ENCODE measurements around the gene OPA3.
A peak's percentile ranks its signal among the peaks of the same experiment; 100 is the strongest.

Gene OPA3

GRCh38 chr19:45587873-45588272, 3.3 kb upstream of the OPA3 start:
- H4K8ac ChIP-seq (ENCODE audit: low read depth, low read length): peak overlapping the region; percentile 78
- WGBS, 2 donors (ENCODE audit: extremely low coverage in 2 of 2, insufficient read length in 2 of 2, insufficient replicate concordance in 1 of 2): no CpG with 5 or more reads among the region's 4 CpGs
- H3K36me3 ChIP-seq (replicated peaks in 1 of 2; ENCODE audit: control insufficient read depth in 2 of 2, insufficient read depth in 2 of 2, low read length in 2 of 2): no peaks in the 10 kb centered on the region
- peak overlapping the region; percentile 83 for H2BK15ac ChIP-seq (ENCODE audit: low read length)
- H3K27me3 ChIP-seq (ENCODE audit: control insufficient read depth in 3 of 3, insufficient read depth in 3 of 3, low read depth in 1 of 3, low read length in 3 of 3): peaks cover 2 to 13% (median 4%) of the 10 kb centered on the region in 3 experiments
- H3K9ac ChIP-seq (ENCODE audit: low read depth, low read length, poor library complexity): peak overlapping the region; percentile 30
- peaks cover 0 to 4% of the 10 kb centered on the region in 2 donors for H3K9me3 ChIP-seq (replicated peaks in 1 of 2; ENCODE audit: control insufficient read depth in 2 of 2, insufficient read depth in 1 of 2, low read depth in 1 of 2, low read length in 2 of 2)
- H3K27ac ChIP-seq (replicated peaks; ENCODE audit: low read length): no peak overlapping the region
- peak overlapping the region; percentile 93 for H2AK5ac ChIP-seq (ENCODE audit: low read depth, low read length)
- H2BK12ac ChIP-seq (ENCODE audit: low read length): peak overlapping the region; percentile 8
- peaks cover 0 to 2% of the 10 kb centered on the region in 2 donors for H3K4me1 ChIP-seq (ENCODE audit: control insufficient read depth in 2 of 2, insufficient read depth in 1 of 2, low read depth in 1 of 2, low read length in 2 of 2)
- no peak for DNase-seq (ENCODE audit: low spot score)
- no peak overlapping the region for H3K4me3 ChIP-seq (ENCODE audit: low read length in 2 of 2)
- H3K4me2 ChIP-seq (ENCODE audit: insufficient read depth, low read length, poor library complexity, severe bottlenecking): no peak overlapping the region
- H2BK5ac ChIP-seq (ENCODE audit: low read length): no peak overlapping the region
- H3K79me1 ChIP-seq (ENCODE audit: low read depth, low read length): peaks cover 2% of the 10 kb centered on the region
- no peak overlapping the region for H3K14ac ChIP-seq (ENCODE audit: low read length)
- peak overlapping the region; percentile 62 for H3K18ac ChIP-seq (ENCODE audit: low read length)
- no peak overlapping the region for H3K4ac ChIP-seq (ENCODE audit: low read length)
- H4K91ac ChIP-seq (ENCODE audit: low read depth, low read length, poor library complexity): no peak overlapping the region
- peak overlapping the region; percentile 27 for H3K23ac ChIP-seq (ENCODE audit: low read depth, low read length, poor library complexity)
- H2BK120ac ChIP-seq (ENCODE audit: low read depth, low read length): no peak overlapping the region
- H2AFZ ChIP-seq (ENCODE audit: low read length): peak overlapping the region; percentile 73

GRCh38 chr19:45585158-45585577, 566 bp upstream of the OPA3 start:
- H3K9me3 ChIP-seq (replicated peaks in 1 of 2; ENCODE audit: control insufficient read depth in 2 of 2, insufficient read depth in 1 of 2, low read depth in 1 of 2, low read length in 2 of 2): no peaks in the 10 kb centered on the region
- no peak overlapping the region for H2BK5ac ChIP-seq (ENCODE audit: low read length)
- no peak overlapping the region for H3K27ac ChIP-seq (replicated peaks; ENCODE audit: low read length)
- H3K4ac ChIP-seq (ENCODE audit: low read length): no peak overlapping the region
- no peak overlapping the region for H2BK15ac ChIP-seq (ENCODE audit: low read length)
- peak overlapping the region; percentile 69 to 78 for H3K4me3 ChIP-seq (ENCODE audit: low read length in 2 of 2)
- peak overlapping the region; percentile 90 for H2AFZ ChIP-seq (ENCODE audit: low read length)
- H3K9ac ChIP-seq (ENCODE audit: low read depth, low read length, poor library complexity): no peak overlapping the region
- peaks cover 4% of the 10 kb centered on the region for H3K79me1 ChIP-seq (ENCODE audit: low read depth, low read length)
- H3K27me3 ChIP-seq (ENCODE audit: control insufficient read depth in 3 of 3, insufficient read depth in 3 of 3, low read depth in 1 of 3, low read length in 3 of 3): no peaks in the 10 kb centered on the region
- WGBS, 2 donors (ENCODE audit: extremely low coverage in 2 of 2, insufficient read length in 2 of 2, insufficient replicate concordance in 1 of 2): no CpG with 5 or more reads among the region's 7 CpGs
- H4K8ac ChIP-seq (ENCODE audit: low read depth, low read length): no peak overlapping the region
- no peak overlapping the region for H2AK5ac ChIP-seq (ENCODE audit: low read depth, low read length)
- H3K4me1 ChIP-seq (ENCODE audit: control insufficient read depth in 2 of 2, insufficient read depth in 1 of 2, low read depth in 1 of 2, low read length in 2 of 2): no peaks in the 10 kb centered on the region
- DNase-seq (ENCODE audit: low spot score): no peak
- H4K91ac ChIP-seq (ENCODE audit: low read depth, low read length, poor library complexity): no peak overlapping the region
- peak overlapping the region; percentile 58 for H3K4me2 ChIP-seq (ENCODE audit: insufficient read depth, low read length, poor library complexity, severe bottlenecking)
- H3K36me3 ChIP-seq (replicated peaks in 1 of 2; ENCODE audit: control insufficient read depth in 2 of 2, insufficient read depth in 2 of 2, low read length in 2 of 2): peaks cover 0 to 3% of the 10 kb centered on the region in 2 donors
- no peak overlapping the region for H2BK120ac ChIP-seq (ENCODE audit: low read depth, low read length)
- H3K18ac ChIP-seq (ENCODE audit: low read length): peak overlapping the region; percentile 15
- no peak overlapping the region for H3K23ac ChIP-seq (ENCODE audit: low read depth, low read length, poor library complexity)
- H2BK12ac ChIP-seq (ENCODE audit: low read length): no peak overlapping the region
- no peak overlapping the region for H3K14ac ChIP-seq (ENCODE audit: low read length)

GRCh38 chr19:45581576-45581975, 3.0 kb downstream of the OPA3 start:
- Histone ChIP-seq H3K14ac (ENCODE audit: low read length) (no peak overlapping the region), H3K18ac (ENCODE audit: low read length) (no peak overlapping the region), H3K4me3 (ENCODE audit: low read length in 2 of 2) (no peak overlapping the region), H3K9ac (ENCODE audit: low read depth, low read length, poor library complexity) (no peak overlapping the region), H3K9me3 (replicated peaks in 1 of 2; ENCODE audit: control insufficient read depth in 2 of 2, insufficient read depth in 1 of 2, low read depth in 1 of 2, low read length in 2 of 2) (no peaks in the 10 kb centered on the region), H3K4ac (ENCODE audit: low read length) (no peak overlapping the region), H3K27ac (replicated peaks; ENCODE audit: low read length) (no peak overlapping the region), H2BK120ac (ENCODE audit: low read depth, low read length) (no peak overlapping the region), H3K79me1 (ENCODE audit: low read depth, low read length) (peaks cover 4% of the 10 kb centered on the region), H2AFZ (ENCODE audit: low read length) (no peak overlapping the region), H4K91ac (ENCODE audit: low read depth, low read length, poor library complexity) (no peak overlapping the region), H2BK12ac (ENCODE audit: low read length) (no peak overlapping the region), H3K27me3 (ENCODE audit: control insufficient read depth in 3 of 3, insufficient read depth in 3 of 3, low read depth in 1 of 3, low read length in 3 of 3) (no peaks in the 10 kb centered on the region), H2AK5ac (ENCODE audit: low read depth, low read length) (no peak overlapping the region), H3K4me1 (ENCODE audit: control insufficient read depth in 2 of 2, insufficient read depth in 1 of 2, low read depth in 1 of 2, low read length in 2 of 2) (peaks cover 0 to 3% of the 10 kb centered on the region in 2 donors), H3K4me2 (ENCODE audit: insufficient read depth, low read length, poor library complexity, severe bottlenecking) (no peak overlapping the region), H4K8ac (ENCODE audit: low read depth, low read length) (no peak overlapping the region), H2BK15ac (ENCODE audit: low read length) (no peak overlapping the region), H2BK5ac (ENCODE audit: low read length) (no peak overlapping the region), H3K23ac (ENCODE audit: low read depth, low read length, poor library complexity) (no peak overlapping the region), H3K36me3 (replicated peaks in 1 of 2; ENCODE audit: control insufficient read depth in 2 of 2, insufficient read depth in 2 of 2, low read length in 2 of 2) (peaks cover 0 to 3% of the 10 kb centered on the region in 2 donors)
- no peak for DNase-seq (ENCODE audit: low spot score)
- no CpG with 5 or more reads among the region's 7 CpGs for WGBS, 2 donors (ENCODE audit: extremely low coverage in 2 of 2, insufficient read length in 2 of 2, insufficient replicate concordance in 1 of 2)

GRCh38 chr19:45578861-45579260, 5.7 kb downstream of the OPA3 start:
- no CpG with 5 or more reads among the region's 5 CpGs for WGBS, 2 donors (ENCODE audit: extremely low coverage in 2 of 2, insufficient read length in 2 of 2, insufficient replicate concordance in 1 of 2)

More at GRCh38 chr19:45578861-45579260, 5.7 kb downstream of the OPA3 start:
- no peak overlapping the region for H3K9ac ChIP-seq (ENCODE audit: low read depth, low read length, poor library complexity)
- H3K23ac ChIP-seq (ENCODE audit: low read depth, low read length, poor library complexity): no peak overlapping the region
- no peak overlapping the region for H3K4ac ChIP-seq (ENCODE audit: low read length)
- no peak overlapping the region for H3K18ac ChIP-seq (ENCODE audit: low read length)
- no peak overlapping the region for H2AK5ac ChIP-seq (ENCODE audit: low read depth, low read length)
- H3K4me1 ChIP-seq (ENCODE audit: control insufficient read depth in 2 of 2, insufficient read depth in 1 of 2, low read depth in 1 of 2, low read length in 2 of 2): peaks cover 0 to 3% of the 10 kb centered on the region in 2 donors
- H2AFZ ChIP-seq (ENCODE audit: low read length): no peak overlapping the region
- H2BK15ac ChIP-seq (ENCODE audit: low read length): no peak overlapping the region
- H3K4me2 ChIP-seq (ENCODE audit: insufficient read depth, low read length, poor library complexity, severe bottlenecking): no peak overlapping the region
- H2BK120ac ChIP-seq (ENCODE audit: low read depth, low read length): no peak overlapping the region
- no peaks in the 10 kb centered on the region for H3K27me3 ChIP-seq (ENCODE audit: control insufficient read depth in 3 of 3, insufficient read depth in 3 of 3, low read depth in 1 of 3, low read length in 3 of 3)
- no peak overlapping the region for H2BK12ac ChIP-seq (ENCODE audit: low read length)
- no peak overlapping the region for H3K27ac ChIP-seq (replicated peaks; ENCODE audit: low read length)
- no peak overlapping the region for H3K4me3 ChIP-seq (ENCODE audit: low read length in 2 of 2)
- peaks cover 0 to 3% of the 10 kb centered on the region in 2 donors for H3K36me3 ChIP-seq (replicated peaks in 1 of 2; ENCODE audit: control insufficient read depth in 2 of 2, insufficient read depth in 2 of 2, low read length in 2 of 2)
- H4K91ac ChIP-seq (ENCODE audit: low read depth, low read length, poor library complexity): no peak overlapping the region
- no peak overlapping the region for H3K14ac ChIP-seq (ENCODE audit: low read length)
- DNase-seq (ENCODE audit: low spot score): no peak
- H3K79me1 ChIP-seq (ENCODE audit: low read depth, low read length): peaks cover 4% of the 10 kb centered on the region
- no peak overlapping the region for H4K8ac ChIP-seq (ENCODE audit: low read depth, low read length)
- no peaks in the 10 kb centered on the region for H3K9me3 ChIP-seq (replicated peaks in 1 of 2; ENCODE audit: control insufficient read depth in 2 of 2, insufficient read depth in 1 of 2, low read depth in 1 of 2, low read length in 2 of 2)
- no peak overlapping the region for H2BK5ac ChIP-seq (ENCODE audit: low read length)
